Astrocyte (in vitro differentiated cells and primary cell): ENCODE measurements around the gene TMEM198.

ENCODE experiments used
- CTCF ChIP-seq: IDR thresholded peaks from 2 replicates; pipeline ENCODE4 v1.5.1; 2011; ENCODE audit warnings: low read depth, mild to moderate bottlenecking, inconsistent platforms, low read length, moderate library complexity; ENCODE audit not compliant: insufficient read depth
- EZH2 ChIP-seq: IDR thresholded peaks from 2 replicates; pipeline ENCODE4 v1.6.1; 2012; ENCODE audit warnings: mild to moderate bottlenecking, low read length, inconsistent platforms; ENCODE audit not compliant: insufficient read depth

GRCh38 chr2:219556413-219556812, 12.6 kb downstream of the TMEM198 start:
- TF ChIP-seq CTCF (no peak), EZH2 (no peak)
